IPS DF 19.7 (cell line): ENCODE data around the gene MTPN.

Experiments used
- DNase-seq: peaks from one replicate; pipeline ENCODE4 v3.0.0-alpha.2; 2013; ENCODE audit warnings: low read depth, low spot score

The MTPN gene

GRCh38 chr7:135981958-135982646 lies 4.9 kb upstream of the MTPN start:
- DNase-seq = no peak

DNA sequence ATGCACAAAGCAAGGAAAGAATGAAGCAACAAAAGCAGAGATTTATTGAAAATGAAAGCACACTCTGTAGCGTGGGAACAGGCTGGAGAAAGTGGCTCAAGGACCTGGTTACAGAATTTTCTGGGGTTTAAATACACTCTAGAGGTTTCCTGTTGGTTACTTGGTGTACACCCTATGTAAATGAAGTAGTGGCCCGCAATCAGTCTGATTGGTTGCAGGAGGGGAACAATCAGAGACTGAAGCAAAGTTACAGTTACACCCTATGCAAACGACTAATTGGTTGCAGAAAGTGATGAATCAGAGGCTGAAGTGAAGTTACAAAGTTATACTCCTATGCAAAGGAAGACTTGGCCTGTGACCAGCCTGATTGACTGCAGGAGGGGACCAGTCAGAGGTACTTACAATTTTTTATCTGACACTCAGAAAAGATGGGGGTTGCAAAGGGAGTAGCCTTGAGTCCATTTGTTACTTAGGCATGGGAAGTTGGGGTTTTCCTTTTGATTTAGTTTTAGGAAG lies 3.6 kb upstream of the MTPN start:
- no peak for DNase-seq

DNA sequence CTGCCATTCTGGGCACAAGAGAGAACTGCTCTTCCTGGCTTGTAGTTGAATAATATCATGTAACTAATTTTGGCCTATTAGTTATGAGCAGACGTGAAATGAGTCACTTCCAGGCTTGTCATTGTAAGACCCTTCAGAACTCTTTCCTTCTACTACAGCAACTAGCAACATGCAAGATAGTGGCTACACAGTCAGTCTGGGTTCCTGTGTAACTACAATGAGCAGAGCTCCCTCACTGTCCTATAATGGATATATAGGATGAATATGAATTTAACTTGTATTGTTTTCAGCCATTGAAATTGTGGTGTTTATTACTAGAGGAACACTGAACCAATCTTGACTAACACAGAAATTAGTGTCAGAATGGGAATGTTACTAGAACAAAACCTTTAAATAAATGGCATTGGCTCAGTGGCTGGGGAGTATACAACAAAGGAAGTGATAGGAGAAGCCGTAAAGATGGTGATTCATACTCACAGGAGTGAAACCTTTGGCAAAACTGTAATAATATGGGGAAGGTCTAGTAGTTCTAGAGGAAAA lies 2.9 kb upstream of the MTPN start:
- DNase-seq = no peak

GRCh38 chr7:135979471-135980011 lies 2.4 kb upstream of the MTPN start:
- no peak for DNase-seq

- no peak for DNase-seq
These were observed 1.5 kb upstream of the MTPN start for GRCh38 chr7:135978624-135979023.

- DNase-seq = no peak
These were observed 545 bp upstream of the MTPN start for GRCh38 chr7:135977742-135978066.

DNA sequence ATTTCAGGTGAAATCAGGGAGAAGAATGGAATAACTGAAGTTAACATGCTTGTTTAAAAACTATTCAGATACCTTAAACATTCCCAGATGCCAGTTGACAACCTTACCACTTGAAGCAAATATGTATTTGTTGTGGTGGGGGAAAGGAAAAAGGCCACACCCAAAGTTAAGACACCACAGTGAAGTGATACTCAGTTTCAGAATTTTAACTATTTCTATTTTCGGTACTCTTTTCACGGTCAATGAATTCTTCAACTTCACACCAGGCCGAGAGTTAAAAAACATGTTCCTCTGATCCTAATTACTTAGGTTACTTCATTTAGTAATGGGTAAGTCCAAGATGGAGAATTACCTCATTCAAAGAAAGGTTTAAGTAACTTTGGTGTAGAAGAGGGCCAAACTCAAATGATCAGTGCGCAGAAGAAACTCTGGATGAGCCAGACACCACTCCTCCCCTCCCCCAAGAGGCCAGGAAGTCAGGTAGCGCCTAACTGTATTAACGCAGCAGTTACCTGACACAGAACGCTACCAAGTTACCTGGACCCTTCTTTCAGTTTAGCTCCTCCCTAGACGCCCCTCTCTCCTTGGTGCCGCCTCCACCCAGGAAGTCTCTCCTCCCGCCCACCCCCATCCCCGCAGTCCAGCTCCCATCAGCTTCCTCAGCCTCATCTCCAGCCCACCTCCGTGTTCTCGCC lies 700 bp downstream of the MTPN start:
- peak; percentile 23 for DNase-seq

GRCh38 chr7:135975166-135975565 lies 2.0 kb downstream of the MTPN start:
- DNase-seq = no peak

- DNase-seq = no peak
These were observed 2.5 kb downstream of the MTPN start for GRCh38 chr7:135974667-135975066.

DNA sequence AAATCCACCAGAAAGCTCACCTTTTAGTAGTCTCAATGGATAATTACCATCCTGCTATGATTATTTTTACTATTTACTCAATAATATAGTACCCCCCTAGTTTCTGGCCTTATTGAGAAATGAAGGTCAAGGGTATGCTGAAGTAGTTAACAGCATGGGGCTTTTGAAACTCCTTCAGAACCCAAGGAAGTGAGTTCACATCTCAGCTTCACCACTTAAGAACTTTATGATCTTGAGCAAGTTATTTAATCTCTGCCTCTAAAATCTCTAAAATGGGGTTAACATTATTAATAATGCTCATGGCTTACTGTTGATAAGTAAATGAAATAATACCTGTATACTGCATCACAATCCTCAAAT lies 5.8 kb downstream of the MTPN start:
- DNase-seq = no peak

- no peak for DNase-seq
These were observed 6.3 kb downstream of the MTPN start for GRCh38 chr7:135970682-135971365.

- no peak for DNase-seq
These were observed 7.1 kb downstream of the MTPN start for GRCh38 chr7:135970045-135970444.

GRCh38 chr7:135966341-135967043 lies 10.7 kb downstream of the MTPN start:
- no peak for DNase-seq

GRCh38 chr7:135965602-135966001 lies 11.6 kb downstream of the MTPN start:
- DNase-seq = no peak

DNA sequence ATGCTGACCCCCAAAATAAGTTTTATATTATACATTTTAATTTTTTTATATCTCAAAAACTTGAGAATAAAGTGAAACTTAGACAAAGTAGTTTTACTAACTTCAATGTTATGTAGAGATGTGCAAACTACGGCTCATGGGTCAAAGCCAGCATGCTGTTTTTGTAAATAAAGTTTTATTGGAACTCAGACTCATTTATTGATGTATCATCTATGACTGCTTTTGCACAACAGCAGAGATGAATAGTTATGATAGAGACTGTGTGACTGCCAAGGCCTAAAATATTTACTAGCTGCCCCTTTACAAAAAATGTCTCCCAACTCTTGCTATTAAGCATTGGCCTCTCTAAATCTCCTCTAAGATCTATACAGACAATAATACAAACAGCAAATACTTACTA lies 12.4 kb downstream of the MTPN start:
- no peak for DNase-seq

DNA sequence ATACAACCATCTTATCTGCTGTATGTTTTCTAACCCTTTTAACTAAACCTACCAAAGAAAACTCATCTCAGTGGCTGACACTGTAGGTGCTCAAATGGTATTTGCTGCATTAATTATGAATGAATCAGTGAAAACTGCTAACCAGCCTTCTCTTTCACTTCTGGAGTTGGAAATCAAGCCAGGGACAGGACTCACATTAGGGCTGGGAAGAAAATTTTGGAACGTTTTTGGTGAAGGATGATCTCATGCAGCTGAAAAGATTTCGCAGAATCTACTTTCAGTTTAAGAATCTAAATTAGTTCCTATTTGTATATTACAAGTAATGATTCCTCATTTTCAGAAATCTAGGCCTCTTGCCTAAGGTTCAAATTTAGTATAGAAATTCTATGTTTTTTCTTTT lies 12.9 kb downstream of the MTPN start:
- no peak for DNase-seq

- DNase-seq = no peak
These were observed 14.4 kb downstream of the MTPN start for GRCh38 chr7:135962802-135963201.

GRCh38 chr7:135960709-135961451 lies 16.3 kb downstream of the MTPN start:
- no peak for DNase-seq

DNA sequence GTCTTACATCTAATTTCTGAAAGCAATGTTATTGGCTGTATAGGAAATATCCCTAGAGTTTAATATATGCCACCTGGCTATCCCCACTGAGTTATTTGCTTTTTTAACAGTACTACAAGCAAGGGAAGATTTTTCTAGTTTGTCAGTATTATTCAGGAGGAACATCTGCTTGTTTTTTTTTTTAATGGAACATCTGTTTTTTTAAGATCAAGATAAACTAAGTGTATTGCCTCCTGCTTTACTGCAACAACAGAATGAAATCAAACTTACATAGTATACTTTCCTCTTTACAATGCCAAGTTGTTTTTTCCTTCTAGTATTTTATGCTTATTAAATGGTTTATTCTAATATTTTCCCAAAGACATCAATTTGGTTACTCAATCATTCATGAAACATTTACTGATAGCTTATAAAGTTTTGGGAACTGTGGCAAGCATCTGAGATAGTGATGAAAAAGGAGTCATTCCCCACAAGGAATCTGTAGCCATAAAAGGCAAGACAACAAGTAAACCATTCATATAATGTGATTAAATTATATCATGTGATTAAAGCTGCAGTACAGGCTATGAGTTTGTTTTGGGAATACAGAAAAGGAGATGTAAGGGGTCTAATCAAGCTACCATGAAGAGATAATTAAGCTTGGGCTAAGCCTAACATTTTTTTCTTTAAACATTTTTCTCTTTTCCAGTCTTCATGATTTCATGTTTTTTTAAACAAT lies 17.4 kb downstream of the MTPN start:
- DNase-seq = no peak

DNA sequence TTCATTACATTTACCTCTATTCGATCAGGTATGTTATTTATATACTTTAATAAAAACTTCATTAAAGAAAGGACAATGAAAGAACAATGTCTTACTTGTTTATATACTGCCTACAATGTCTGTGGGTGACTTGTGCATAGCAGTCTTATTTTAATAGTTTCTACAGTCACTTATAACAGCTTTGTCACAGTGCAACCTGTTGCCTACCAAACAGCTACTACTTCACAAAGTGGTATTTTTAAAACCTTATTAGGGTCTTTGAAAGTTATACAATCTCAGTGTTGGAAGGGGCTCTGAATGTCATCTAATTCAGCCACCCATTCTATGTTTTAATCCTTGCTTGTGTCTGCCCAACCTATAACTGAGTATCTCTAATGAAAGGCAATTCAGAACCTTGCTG lies 19.0 kb downstream of the MTPN start:
- no peak for DNase-seq
